HG02678 (cell line): ENCODE data around the gene IFIT3.
"Not testable (repeated sequence)": the region's sequence is repeated elsewhere in the genome, so short reads cannot be mapped to it uniquely, and the experiment has no call there.

Experiments used
- ATAC-seq: cut with Tn5 transposase; IDR thresholded peaks from one replicate; pipeline ENCODE4 v1.9.1; 2021; ENCODE audit warnings: mild to moderate bottlenecking, moderate library complexity; ENCODE audit not compliant: unreplicated experiment

Gene IFIT3

DNA sequence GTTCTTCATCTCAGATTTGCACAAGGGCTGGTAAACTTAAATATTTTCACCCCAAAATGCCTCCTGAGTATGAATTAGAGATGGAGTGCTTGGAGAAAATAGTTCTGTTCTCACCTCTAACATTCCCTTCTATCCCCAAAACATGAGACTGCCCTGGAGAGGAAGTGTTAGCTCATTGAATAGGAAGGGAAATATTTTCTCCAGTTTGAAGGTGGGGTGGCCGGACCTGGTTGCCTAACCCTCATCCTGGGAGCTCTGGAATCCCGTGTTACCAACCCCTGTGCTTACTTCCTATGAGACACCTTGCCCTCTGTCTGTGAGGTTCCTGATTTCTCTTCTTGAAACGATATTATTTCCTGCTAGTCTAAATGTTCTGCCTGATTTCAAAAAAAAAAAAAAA lies 25.2 kb upstream of the IFIT3 start:
- no peak for ATAC-seq

DNA sequence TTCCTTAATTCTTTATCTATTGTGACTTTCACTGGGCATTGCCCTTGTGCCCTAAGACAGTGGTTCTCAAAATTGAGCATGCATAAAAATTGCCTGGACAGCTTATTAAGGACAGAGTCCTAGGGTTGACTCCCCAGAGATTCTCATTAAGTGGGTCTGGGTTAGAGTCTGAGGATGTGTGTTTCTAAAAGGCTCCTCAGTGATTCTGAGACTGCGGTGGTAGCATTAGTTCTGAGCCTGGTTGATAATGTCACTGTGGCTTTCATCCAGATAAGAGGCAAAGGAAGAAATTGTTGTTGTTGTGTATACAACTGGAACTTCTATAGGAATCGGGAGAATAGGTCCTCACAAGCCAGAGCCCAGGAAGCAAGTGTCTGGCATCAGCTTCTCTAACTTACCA lies 24.6 kb upstream of the IFIT3 start:
- ATAC-seq, result no peak

DNA sequence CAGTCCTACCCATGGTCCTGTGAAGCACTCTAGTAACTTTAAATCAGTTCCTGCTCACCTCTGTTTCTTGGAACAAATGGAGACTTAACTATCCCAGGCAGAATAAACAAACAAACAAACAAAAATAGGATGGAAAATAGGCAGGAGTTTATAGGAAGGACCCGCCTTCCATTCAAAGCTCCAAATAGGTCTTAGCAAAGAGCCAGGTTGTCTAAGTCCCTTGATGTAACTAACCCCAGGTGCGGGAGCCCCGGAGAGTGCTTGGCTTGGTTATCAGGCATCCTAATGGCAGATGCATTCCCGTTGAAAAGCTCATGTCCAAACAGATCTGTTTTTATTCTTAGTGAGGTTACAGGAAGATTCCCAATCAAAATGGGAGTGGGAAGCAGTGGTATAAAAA lies 23.8 kb upstream of the IFIT3 start:
- no peak for ATAC-seq

DNA sequence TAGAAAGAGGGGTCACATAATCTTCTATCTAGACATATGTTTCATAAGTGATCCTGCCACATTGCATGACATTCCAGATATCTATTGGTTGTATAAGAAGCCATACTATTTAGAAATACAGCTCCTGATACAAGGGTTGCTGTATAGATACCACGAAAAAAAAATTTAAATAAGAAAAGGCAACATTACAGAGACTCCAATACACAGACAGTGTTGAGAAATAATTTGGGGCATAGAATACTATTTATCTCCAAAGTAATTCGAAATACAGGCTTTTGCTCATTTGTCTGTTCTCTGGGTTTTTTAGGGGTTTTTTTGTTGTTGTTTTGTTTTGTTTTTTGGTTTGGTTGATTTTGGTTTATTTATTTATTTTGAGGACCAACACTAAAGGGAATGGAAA lies 23.4 kb upstream of the IFIT3 start:
- ATAC-seq, result no peak

DNA sequence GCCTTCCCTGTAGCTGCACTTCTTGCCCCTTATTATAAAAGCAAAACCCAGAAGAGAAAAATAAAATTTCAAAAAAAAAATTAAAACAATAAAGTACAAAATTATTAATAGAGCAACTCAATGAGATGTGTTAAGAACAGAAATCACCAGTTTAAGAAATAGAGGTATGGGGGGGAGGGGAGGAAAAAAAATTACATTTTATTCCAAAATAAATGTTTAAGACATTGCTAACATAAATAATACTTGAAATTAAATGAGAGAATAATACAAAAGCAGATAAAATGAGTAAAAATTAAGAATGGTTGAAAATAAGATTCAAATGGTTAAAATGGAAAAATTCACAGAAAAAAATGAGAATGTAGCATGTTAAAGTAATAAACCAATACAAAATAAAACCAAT lies 22.9 kb upstream of the IFIT3 start:
- no peak for ATAC-seq

DNA sequence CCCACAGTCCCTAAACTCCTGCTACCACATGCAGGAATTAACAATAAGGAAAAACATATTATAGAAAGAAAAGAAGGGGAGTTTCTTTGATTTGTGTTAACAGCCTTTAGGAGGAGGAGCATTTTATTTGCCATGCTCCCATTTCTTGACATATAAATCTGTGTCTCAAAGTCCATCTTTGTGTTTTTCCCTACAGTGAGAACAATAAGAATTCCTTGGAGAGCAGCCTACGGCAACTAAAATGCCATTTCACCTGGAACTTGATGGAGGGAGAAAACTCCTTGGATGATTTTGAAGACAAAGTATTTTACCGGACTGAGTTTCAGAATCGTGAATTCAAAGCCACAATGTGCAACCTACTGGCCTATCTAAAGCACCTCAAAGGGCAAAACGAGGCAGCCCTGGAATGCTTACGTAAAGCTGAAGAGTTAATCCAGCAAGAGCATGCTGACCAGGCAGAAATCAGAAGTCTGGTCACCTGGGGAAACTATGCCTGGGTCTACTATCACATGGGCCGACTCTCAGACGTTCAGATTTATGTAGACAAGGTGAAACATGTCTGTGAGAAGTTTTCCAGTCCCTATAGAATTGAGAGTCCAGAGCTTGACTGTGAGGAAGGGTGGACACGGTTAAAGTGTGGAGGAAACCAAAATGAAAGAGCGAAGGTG lies 21.9 kb upstream of the IFIT3 start:
- no peak for ATAC-seq

DNA sequence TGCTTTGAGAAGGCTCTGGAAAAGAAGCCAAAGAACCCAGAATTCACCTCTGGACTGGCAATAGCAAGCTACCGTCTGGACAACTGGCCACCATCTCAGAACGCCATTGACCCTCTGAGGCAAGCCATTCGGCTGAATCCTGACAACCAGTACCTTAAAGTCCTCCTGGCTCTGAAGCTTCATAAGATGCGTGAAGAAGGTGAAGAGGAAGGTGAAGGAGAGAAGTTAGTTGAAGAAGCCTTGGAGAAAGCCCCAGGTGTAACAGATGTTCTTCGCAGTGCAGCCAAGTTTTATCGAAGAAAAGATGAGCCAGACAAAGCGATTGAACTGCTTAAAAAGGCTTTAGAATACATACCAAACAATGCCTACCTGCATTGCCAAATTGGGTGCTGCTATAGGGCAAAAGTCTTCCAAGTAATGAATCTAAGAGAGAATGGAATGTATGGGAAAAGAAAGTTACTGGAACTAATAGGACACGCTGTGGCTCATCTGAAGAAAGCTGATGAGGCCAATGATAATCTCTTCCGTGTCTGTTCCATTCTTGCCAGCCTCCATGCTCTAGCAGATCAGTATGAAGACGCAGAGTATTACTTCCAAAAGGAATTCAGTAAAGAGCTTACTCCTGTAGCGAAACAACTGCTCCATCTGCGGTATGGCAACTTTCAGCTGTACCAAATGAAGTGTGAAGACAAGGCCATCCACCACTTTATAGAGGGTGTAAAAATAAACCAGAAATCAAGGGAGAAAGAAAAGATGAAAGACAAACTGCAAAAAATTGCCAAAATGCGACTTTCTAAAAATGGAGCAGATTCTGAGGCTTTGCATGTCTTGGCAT lies 21.1 kb upstream of the IFIT3 start:
- no peak for ATAC-seq

DNA sequence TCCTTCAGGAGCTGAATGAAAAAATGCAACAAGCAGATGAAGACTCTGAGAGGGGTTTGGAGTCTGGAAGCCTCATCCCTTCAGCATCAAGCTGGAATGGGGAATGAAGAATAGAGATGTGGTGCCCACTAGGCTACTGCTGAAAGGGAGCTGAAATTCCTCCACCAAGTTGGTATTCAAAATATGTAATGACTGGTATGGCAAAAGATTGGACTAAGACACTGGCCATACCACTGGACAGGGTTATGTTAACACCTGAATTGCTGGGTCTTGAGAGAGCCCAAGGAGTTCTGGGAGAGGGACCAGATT lies 20.6 kb upstream of the IFIT3 start:
- ATAC-seq, result no peak

DNA sequence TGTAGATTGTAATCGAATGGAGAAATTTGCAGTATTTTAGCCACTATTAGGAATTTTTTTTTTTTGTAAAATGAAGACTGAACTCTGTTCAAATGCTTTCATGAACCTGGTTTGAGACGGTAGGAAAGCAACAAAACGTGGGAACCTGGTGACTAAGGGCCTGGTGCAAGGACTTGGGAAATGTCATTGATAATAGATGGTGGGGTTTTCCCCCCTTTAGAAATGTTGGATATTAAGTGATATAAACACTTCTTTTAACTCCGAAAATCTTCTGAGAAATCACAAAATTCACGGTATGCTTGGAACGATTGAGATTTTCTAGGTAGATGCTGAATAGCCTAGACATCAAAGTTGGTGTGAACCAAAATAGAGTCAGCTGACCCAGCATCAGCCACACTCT lies 19.5 kb upstream of the IFIT3 start:
- ATAC-seq, result no peak

DNA sequence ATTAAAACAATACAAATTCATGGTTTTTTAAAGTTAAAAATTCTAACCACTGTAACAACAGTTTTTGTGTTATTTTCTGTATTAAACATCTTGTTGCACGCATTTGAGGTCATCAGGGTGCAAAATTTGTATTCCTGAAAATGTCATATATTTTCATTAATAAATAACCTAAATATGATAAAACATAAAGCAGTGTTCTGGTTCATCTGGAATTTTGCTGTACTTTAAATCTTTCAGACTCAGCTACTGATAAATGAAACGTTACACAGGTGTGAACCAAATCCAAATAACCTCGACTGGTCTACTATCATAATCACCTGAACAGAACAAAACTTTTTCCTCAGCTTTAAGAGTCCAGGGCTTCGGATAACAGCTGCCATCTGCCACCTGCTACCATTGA lies 19.1 kb upstream of the IFIT3 start:
- no peak for ATAC-seq

DNA sequence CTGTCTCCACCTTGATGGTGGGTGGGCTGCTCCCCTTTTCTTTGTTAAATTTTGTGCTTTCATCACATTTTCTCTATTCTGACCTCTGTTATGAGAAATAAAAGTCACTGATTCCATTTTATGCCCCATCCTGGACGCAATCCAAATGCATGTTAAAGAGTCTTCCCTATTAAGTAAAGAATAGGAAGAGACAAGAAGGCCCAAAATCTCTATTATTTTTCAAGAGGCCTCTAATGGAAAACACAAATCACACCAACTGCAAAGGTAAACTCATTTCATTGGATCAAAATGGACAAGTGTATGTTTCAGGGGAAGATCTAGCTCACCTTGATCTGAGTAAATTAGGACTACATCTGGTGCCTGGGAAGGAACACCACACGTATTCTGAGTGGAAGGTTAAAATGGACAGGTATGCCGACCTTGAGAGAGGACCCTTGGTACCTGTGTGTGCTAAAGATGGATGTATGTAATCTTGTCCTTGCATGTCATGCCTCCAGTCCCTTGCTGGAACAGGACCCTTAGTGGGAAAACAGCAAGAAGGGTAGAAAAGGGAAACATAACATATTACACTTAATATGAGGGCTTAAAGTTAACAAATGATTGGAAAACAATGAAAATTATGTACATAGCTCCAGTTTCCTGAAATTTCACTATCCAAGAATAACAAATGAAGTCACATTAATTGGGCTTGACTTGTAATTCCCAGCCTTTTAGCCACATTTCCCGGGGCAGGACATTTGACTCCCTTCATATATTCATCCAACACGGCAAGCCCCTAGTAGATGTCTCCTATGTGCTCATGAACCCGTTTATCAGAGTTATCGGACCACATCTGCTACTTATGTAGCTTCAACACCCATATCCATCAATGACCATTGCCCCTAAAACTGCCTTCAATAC lies 18.4 kb upstream of the IFIT3 start:
- no peak for ATAC-seq

DNA sequence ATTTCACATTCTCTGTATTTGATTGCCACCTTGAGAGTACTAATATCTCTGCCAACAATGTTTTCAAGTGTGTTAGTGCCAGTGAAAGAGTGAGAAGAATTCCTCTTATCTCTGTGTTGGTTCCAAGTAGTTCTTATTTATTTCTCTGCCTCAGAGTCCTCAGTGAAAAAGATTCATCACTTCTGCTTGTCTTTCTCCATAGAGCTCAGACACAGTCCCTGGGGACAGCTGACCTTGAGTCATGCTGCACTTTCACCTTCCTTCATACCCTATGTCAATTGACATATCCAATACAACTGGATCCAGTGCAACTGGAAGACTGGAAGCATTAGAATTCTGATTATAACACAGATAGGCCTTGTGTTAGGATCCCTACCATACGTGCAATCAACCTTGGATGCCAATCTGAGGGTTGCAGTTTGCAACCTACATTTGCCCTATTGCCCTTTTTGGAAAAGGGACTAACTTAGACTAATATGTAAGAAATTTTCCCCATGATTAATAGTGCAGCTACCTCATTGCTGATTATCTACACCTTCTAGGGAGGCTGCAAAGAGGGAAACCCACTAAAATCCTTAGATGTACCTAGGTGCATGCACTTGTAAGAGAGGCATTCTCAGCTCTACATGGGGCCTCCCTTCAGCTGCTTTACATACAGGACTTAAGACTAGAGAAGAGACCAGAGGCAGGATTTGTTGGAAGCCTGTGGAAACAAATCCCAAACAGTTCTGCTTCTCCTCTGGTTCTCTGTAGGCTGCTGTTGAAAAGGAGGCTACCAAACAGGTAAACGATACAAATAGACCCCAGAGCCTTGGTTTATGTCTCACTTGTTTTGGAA lies 17.5 kb upstream of the IFIT3 start:
- no peak for ATAC-seq

DNA sequence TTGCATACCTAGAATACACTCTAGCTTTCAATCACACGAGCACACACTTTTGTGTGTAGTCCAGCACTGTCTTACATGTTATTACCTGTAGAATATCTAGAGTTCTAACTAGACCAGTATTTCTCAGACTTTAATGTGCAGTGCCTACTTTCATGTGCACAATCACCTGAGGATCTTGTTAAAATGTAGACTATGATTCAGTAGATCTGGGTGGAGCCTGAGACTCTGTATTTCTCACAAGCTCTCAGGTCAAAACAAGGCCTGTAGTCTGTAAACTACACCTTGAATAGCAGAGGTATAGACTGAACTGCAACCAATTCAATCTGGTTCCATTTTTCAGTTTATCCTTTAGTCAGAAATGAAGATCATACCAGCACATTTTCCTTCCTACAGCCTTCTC lies 14.8 kb upstream of the IFIT3 start:
- no peak for ATAC-seq

DNA sequence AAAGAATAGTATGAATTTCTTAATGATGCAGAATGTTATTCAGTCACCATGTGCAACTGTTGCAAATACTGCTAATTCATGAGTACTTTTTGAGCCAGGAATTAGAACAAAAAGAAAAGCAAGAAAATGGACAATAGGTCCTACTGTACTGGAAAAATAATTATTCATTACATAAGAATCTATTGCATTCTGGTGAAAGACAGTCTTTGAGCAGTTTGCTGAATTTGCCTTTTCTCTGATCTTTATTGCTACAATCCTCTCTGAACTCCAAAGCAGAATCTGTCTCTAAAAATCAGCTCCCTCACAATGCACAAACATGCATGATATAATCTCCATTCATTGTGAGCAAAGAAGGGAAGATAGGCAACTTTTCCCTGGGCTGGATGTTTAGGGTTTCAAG lies 13.1 kb upstream of the IFIT3 start:
- ATAC-seq, result no peak

DNA sequence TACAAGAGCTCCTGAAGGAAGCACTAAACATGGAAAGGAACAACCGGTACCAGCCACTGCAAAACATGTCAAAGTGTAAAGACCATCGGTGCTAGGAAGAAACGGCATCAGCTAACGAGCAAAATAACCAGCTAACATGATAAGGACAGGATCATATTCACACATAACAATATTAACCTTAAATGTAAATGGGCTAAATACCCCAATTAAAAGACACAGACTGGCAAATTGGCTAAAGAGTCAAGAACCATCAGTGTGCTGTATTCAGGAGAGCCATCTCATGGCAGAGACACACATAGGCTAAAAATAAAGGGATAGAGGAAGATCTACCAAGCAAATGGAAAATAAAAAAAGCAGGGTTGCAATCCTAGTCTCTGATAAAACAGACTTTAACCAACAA lies 9.8 kb upstream of the IFIT3 start:
- not testable (repeated sequence) for ATAC-seq

DNA sequence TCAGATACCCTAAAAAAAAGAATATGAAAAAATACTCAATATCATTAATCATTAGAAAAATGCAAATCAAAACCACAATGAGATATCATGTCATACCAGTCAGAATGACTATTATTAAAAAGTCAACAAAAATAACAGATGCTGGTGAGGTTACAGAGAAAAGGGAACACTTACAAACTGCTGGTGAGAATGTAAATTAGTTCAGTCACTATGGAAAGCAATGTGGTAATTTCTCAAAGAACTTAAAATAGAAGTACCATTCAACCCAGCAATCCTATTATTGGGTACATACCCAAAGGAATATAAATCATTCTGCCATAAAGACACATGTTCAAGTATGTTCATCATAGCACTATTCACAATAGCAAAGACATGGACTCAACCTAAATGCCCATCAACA lies 2.7 kb upstream of the IFIT3 start:
- not testable (repeated sequence) for ATAC-seq

DNA sequence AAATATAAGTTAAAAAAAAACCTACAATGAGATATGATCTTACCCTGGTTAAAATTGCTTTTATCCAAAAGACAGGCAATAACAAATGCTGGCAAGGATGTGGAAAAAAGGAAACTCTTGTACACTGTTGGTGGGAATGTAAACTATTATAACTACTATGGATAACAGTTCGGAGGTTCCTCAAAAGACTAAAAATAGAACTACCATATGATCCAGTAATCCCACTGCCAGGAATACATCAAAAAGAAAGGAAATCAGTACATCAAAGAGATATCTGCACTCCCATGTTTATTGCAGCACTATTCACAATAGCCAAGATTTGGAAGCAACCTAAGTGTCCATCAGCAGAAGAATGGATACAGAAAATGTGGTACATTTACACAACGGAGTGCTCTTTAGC lies 1.9 kb upstream of the IFIT3 start:
- not testable (repeated sequence) for ATAC-seq

DNA sequence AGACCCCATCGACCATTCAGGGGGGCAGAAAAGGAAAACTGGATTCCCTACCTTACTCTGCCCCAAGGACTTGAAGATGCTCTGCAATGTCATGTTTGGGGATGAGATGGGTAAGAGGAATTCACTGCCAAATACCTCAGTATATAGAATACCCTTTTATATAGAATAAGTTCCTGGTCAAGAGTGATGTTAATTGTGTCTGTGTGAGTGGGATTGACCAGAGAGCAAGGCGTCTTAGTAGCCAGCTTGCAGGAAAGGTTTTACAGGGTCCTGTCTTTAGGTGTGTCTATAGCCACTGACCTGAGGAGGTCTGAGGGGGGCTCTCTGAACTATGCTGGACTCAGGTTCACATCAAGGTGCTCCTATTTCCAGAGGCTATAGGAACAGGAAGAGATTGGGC lies 1.4 kb downstream of the IFIT3 start:
- no peak for ATAC-seq

DNA sequence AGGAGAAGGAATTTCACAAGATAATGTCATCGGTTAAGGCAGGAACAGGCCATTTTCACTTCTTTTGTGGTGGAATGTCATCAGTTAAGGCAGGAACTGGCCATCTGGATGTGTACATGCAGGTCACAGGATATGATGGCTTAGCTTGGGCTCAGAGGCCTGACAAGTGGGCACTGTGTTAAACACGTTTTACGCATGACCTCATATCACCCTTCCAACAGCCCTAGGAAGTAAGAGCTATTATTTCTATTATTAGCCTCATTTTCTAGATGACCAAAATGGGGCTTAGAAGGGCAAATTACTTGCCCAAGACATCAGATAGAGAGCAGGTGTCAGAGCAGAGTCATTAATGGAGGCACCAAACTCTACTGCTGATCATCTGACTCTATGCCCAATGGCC lies 2.2 kb downstream of the IFIT3 start:
- not testable (repeated sequence) for ATAC-seq

DNA sequence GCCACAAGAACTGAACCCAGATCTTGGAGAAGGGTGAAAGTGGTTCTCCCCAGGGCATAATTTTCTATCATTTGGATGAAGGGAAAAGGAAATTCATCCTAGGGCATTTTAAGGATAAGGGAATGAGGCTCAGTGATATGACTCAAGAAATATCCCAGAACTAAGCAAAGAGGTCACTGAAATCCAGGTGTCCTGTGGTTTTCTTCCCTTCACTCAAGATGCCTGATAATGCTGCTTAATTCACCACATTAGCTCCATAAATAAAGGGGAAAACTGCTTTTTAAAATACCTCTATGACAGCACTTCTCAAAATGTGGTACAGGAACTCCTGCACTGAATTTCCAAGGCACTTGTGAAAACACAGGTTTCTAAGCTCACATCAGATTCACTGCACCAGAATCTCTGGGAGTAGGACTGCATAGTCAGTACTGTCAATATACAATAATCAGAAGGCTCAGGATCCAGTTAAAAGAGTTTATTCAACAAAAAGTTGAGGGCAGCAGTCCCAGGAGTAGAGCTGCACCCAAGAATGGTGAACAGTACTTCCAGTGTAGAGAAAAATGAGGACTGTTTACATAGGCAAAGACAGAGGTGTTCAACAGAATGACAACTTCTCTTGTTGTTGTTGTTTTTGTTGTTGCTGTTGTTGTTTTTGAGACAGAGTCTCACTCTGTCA lies 2.9 kb downstream of the IFIT3 start:
- ATAC-seq, result no peak
